Measurements from ENCODE around the gene SMIM9.

The SMIM9 gene

DNA sequence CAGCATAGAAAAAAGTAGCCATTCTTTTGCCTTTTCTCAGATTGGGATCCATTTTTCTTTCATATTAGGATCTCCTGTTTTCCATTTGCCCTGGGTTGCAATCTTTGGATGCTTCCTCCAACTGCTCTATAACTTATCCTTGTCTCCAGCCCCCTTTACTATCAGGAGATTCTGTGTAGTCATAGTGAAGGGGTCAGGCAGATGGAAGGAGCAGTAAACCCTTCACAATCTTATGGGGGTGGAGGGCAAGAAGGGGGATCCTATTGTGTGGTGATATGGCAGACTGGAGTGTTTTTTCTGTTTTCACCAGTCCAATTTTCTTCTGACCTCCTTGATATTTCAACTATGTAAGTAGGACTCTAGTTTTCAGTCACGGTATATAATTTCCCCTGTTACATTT lies 1.7 kb upstream of the SMIM9 start:
- TF ChIP-seq CTCF (IDR thresholded peaks at IDR 0.05) = no peak
- intact Hi-C loops (cut with DNase I; ENCODE audit: low total_unique reads) = no loop called here
- H3K4me1 ChIP-seq = no peaks in the 10 kb centered on the region
- no peaks in the 10 kb centered on the region for H3K9me3 ChIP-seq
- H3K36me3 ChIP-seq = no peaks in the 10 kb centered on the region
- H3K27ac ChIP-seq = no peak overlapping the region
- DNase-seq = no peak
- no peaks in the 10 kb centered on the region for H3K27me3 ChIP-seq
- H3K4me3 ChIP-seq = no peak overlapping the region

GRCh38 chrX:154833746-154834274 lies 652 bp downstream of the SMIM9 start:
- Histone ChIP-seq H3K27ac (no peak overlapping the region), H3K9me3 (no peaks in the 10 kb centered on the region), H3K4me1 (no peaks in the 10 kb centered on the region), H3K27me3 (no peaks in the 10 kb centered on the region), H3K36me3 (no peaks in the 10 kb centered on the region), H3K4me3 (no peak overlapping the region)
- TF ChIP-seq CTCF (IDR thresholded peaks at IDR 0.05) = no peak
- intact Hi-C loops (cut with DNase I; ENCODE audit: low total_unique reads) = no loop called here
- no peak for DNase-seq

- intact Hi-C loops (cut with DNase I; ENCODE audit: low total_unique reads) = no loop called here
- no peaks in the 10 kb centered on the region for H3K27me3 ChIP-seq
- no peaks in the 10 kb centered on the region for H3K4me1 ChIP-seq
- H3K9me3 ChIP-seq = no peaks in the 10 kb centered on the region
- DNase-seq = no peak
- H3K4me3 ChIP-seq = no peak overlapping the region
- no peaks in the 10 kb centered on the region for H3K36me3 ChIP-seq
- no peak overlapping the region for H3K27ac ChIP-seq
- TF ChIP-seq CTCF (IDR thresholded peaks at IDR 0.05) = no peak
Observed at GRCh38 chrX:154829926-154830442, 4.5 kb downstream of the SMIM9 start.

GRCh38 chrX:154829134-154829533 lies 5.3 kb downstream of the SMIM9 start:
- intact Hi-C loops (cut with DNase I; ENCODE audit: low total_unique reads) = no loop called here
- H3K36me3 ChIP-seq = no peaks in the 10 kb centered on the region
- H3K27ac ChIP-seq = no peak overlapping the region
- no peak for DNase-seq
- H3K4me3 ChIP-seq = no peak overlapping the region
- no peaks in the 10 kb centered on the region for H3K4me1 ChIP-seq
- no peak for TF ChIP-seq CTCF (IDR thresholded peaks at IDR 0.05)
- H3K27me3 ChIP-seq = no peaks in the 10 kb centered on the region
- H3K9me3 ChIP-seq = no peaks in the 10 kb centered on the region

DNA sequence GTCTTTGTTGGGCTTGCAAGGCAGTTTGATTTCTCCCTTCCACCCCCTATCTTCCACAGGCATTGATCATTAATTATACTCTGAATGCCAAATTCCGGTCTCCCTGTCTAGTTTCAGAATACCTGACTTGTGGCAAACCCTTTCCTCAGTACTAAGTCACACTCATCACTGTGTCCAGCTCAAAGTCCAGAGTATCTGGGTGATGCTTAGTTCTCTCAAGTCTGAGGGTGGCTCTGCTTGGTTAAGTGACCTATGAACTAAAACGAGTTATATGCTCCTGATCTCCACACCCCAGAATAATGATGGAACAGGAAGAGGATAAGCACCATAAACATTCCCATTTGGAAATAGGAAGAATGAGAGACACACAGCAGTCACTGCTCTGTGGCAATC lies 6.5 kb downstream of the SMIM9 start:
- DNase-seq = no peak
- Histone ChIP-seq H3K4me1 (no peaks in the 10 kb centered on the region), H3K4me3 (no peak overlapping the region), H3K36me3 (no peaks in the 10 kb centered on the region), H3K9me3 (no peaks in the 10 kb centered on the region), H3K27ac (no peak overlapping the region), H3K27me3 (no peaks in the 10 kb centered on the region)
- TF ChIP-seq CTCF (IDR thresholded peaks at IDR 0.05) = no peak
- intact Hi-C loops (cut with DNase I; ENCODE audit: low total_unique reads) = no loop called here
